GM06990 (cell line): ENCODE measurements around the gene PCP4L1.

Source experiments
- DNase-seq: peaks from one replicate; pipeline ENCODE4 v3.0.0-alpha.2; 2011; ENCODE audit not compliant: insufficient read length; ENCODE audit errors: extremely low read depth
- H3K27me3 ChIP-seq: replicated peaks from 2 replicates; pipeline ENCODE4 v1.6.0; 2011; ENCODE audit warnings: low read length; ENCODE audit not compliant: control insufficient read depth, insufficient read depth
- H3K36me3 ChIP-seq: 2 replicates; pipeline ENCODE4 v1.5.1; 2011; ENCODE audit warnings: low read length; ENCODE audit not compliant: control insufficient read depth, insufficient read depth
- H3K4me3 ChIP-seq: replicated peaks from 2 replicates; pipeline ENCODE4 v1.5.1; 2011; ENCODE audit warnings: low read depth, mild to moderate bottlenecking, control low read depth, low read length
- CTCF ChIP-seq: IDR thresholded peaks from 2 replicates; pipeline ENCODE4 v1.5.1; 2011; ENCODE audit warnings: low read length, control low read depth, mild to moderate bottlenecking, inconsistent platforms; ENCODE audit not compliant: insufficient read depth, poor library complexity, severe bottlenecking

PCP4L1 gene

GRCh38 chr1:161260376-161261260 is 2.1 kb downstream of the PCP4L1 start:
- peak; percentile 18 for DNase-seq
- H3K4me3 ChIP-seq = no peak overlapping the region

GRCh38 chr1:161261261-161262235 is 3.0 kb downstream of the PCP4L1 start:
- no peak for DNase-seq
- H3K4me3 ChIP-seq = no peak overlapping the region
- no peak for TF ChIP-seq CTCF
- H3K27me3 ChIP-seq = peaks cover 2% of the 10 kb centered on the region
- H3K36me3 ChIP-seq = no peaks in the 10 kb centered on the region

More at GRCh38 chr1:161260376-161261260, 2.1 kb downstream of the PCP4L1 start:
- no peak for TF ChIP-seq CTCF
- Histone ChIP-seq H3K36me3 (no peaks in the 10 kb centered on the region), H3K27me3 (peaks cover 2% of the 10 kb centered on the region)

GRCh38 chr1:161265305-161265704 is 6.8 kb downstream of the PCP4L1 start:
- Histone ChIP-seq H3K36me3 (no peaks in the 10 kb centered on the region), H3K27me3 (peaks cover 2% of the 10 kb centered on the region; the same call in 1 of the 2 replicates), H3K4me3 (no peak overlapping the region)
- no peak for DNase-seq
- no peak for TF ChIP-seq CTCF

- no peak for DNase-seq
Observed at GRCh38 chr1:161266202-161266601, 7.7 kb downstream of the PCP4L1 start.

GRCh38 chr1:161266836-161267235 is 8.3 kb downstream of the PCP4L1 start:
- H3K27me3 ChIP-seq = no peaks in the 10 kb centered on the region
- TF ChIP-seq CTCF = no peak

More at GRCh38 chr1:161266202-161266601, 7.7 kb downstream of the PCP4L1 start:
- H3K27me3 ChIP-seq = no peaks in the 10 kb centered on the region
- TF ChIP-seq CTCF = no peak
- no peak overlapping the region for H3K4me3 ChIP-seq
- H3K36me3 ChIP-seq = no peaks in the 10 kb centered on the region

More at GRCh38 chr1:161266836-161267235, 8.3 kb downstream of the PCP4L1 start:
- H3K36me3 ChIP-seq = no peaks in the 10 kb centered on the region
- no peak for DNase-seq
- no peak overlapping the region for H3K4me3 ChIP-seq
